ENCODE results near the gene TRIM44.

Gene TRIM44

DNA sequence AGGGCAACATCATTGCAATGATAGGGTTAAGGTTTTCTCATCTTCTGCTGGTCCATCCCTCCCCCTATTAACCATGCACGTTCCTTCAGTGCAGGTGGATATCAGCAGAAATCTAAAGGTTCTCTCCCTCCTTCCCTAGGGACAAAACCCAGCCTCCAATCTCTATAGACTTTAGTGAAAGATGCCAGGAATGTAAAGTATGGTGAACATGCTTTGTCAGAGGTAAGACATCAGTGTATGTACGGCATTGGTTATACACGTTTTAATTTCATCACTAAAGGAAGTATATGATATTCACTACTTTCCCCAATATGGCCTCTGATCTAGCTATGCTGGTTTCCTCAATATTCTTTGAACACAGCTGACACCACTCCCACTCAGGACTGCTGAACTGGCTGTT is 200.1 kb downstream of the TRIM44 start:
- no peak for DNase-seq

DNA sequence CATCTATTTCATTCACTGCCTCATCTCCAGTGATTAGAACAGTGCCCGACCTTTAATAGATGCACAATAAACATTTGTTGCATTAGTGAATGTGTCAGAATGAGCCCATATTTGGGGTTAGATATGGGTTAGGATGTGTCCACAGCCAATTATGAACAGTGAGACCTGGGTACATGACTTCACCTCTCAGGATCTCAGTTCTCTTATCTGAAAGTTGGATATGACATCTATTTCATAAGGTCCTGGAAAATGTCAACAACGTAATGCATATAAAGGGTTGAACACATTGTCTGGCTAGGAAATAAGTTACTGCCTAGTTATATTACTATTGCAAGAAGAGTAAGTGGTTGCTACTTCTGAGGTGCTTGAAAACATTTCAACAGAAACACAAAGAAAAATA is 201.6 kb downstream of the TRIM44 start:
- DNase-seq = no peak

DNA sequence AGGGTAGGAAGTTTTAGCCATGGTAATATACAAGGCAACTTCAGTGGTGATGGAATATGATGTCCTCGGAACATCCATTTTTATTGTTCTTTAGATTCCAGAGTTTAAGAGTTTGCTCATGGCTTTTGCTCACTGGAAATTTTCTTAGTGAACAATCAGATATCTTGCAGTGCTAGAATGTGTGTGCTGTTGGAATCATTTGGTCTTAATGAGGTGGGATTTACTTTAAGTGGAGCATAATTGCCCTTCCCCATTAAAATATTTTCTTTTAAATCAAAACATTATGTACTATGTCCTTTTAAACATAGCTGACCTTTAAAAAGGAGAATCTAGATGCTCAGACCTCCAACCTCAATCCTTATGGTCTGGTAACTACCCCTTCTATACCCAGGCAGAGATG is 204.0 kb downstream of the TRIM44 start:
- DNase-seq = no peak
